A549 (cell line): ENCODE results near the gene REM2. TPM values are rescaled to one million over a fixed set of nuclear protein-coding genes. Genes with fewer than 3 reads are reported as not detected.

ENCODE experiments used
- ATAC-seq, 2 experiments: fragments of 200-7000 bp in 1 of 2; fragments of >200 bp in 1 of 2; cut with Nextera tagmentation in 1 of 2; cut with Tn5 transposase in 1 of 2; 3 replicates each; pipeline versions ENCODE4 v1.8.0 to v1.9.1; 2018 to 2020; ENCODE audit warnings: mild to moderate bottlenecking in 1 of 2, moderate library complexity in 1 of 2
- CTCF ChIA-PET: fragments of 300-600 bp; sonication (Branson Sonifier 250); formaldehyde crosslinking; extraction: SDS; loops from one replicate; lab custom pipeline; 2021; ENCODE audit warnings: antibody characterized with exemption, inconsistent platforms; lab: Yijun Ruan, JAX
- POLR2A ChIA-PET: fragments of 350-600 bp; formaldehyde crosslinking; extraction: SDS; loops from one replicate; lab custom pipeline; 2021; ENCODE audit warnings: antibody characterized with exemption, inconsistent platforms; lab: Yijun Ruan, JAX
- DNase-seq, 2 experiments: peaks; one replicate each; pipeline versions ENCODE4 v3.0.0 to v3.0.0-alpha.2; 2011 to 2016; ENCODE audit warnings: low read depth in 1 of 2, low spot score in 1 of 2
- FAIRE-seq: peaks from 2 replicates; lab custom pipeline; 2011; peaks lifted over from hg19 to GRCh38; lab: Jason Lieb, UNC
- H3K27ac ChIP-seq, 2 experiments: fragments of >200 bp; sonication (Bioruptor Twin); formaldehyde crosslinking; 3 replicates each; pipeline ENCODE4 v1.5.1; 2016 to 2017
- H3K4me1 ChIP-seq: fragments of >200 bp; sonication (Bioruptor Twin); formaldehyde crosslinking; 3 replicates; pipeline ENCODE4 v1.6.1; 2016
- H3K4me2 ChIP-seq: fragments of >200 bp; sonication (Bioruptor Twin); formaldehyde crosslinking; 3 replicates; pipeline ENCODE4 v1.6.1; 2016
- H3K4me3 ChIP-seq: fragments of >200 bp; sonication (Bioruptor Twin); formaldehyde crosslinking; 3 replicates; pipeline ENCODE4 v1.5.1; 2016
- H3K9me3 ChIP-seq: fragments of >200 bp; sonication (Bioruptor Twin); formaldehyde crosslinking; 3 replicates; pipeline ENCODE4 v1.6.1; 2016
- BCL3 ChIP-seq: fragments of >200 bp; sonication (Bioruptor Twin); formaldehyde crosslinking; IDR thresholded peaks from 3 replicates; pipeline ENCODE4 v1.6.1; 2016
- BHLHE40 ChIP-seq: IDR thresholded peaks from 2 replicates; pipeline ENCODE4 v1.6.1; 2012; ENCODE audit warnings: low read depth, low read length, inconsistent platforms
- CEBPB ChIP-seq, 2 experiments: fragments of >200 bp in 1 of 2; sonication (Bioruptor Twin) in 1 of 2; formaldehyde crosslinking in 1 of 2; IDR thresholded peaks; 2 replicates each; pipeline ENCODE4 v1.6.1; 2012 to 2016
- CHD4 ChIP-seq: fragments of 200-600 bp; sonication (generic); IDR thresholded peaks from 2 replicates; pipeline ENCODE4 v1.6.1; 2016; ENCODE audit warnings: antibody characterized with exemption, mild to moderate bottlenecking, borderline replicate concordance
- CTCF ChIP-seq: fragments of >200 bp; sonication (Bioruptor Twin); formaldehyde crosslinking; IDR thresholded peaks from 3 replicates; pipeline ENCODE4 v1.5.1; 2016
- E2F6 ChIP-seq: IDR thresholded peaks from 2 replicates; pipeline ENCODE4 v1.6.1; 2012; ENCODE audit warnings: low read depth, borderline replicate concordance
- ESRRA ChIP-seq: fragments of 150-350 bp; IDR thresholded peaks from 2 replicates; pipeline ENCODE4 v1.6.1; 2014; ENCODE audit warnings: mild to moderate bottlenecking, low read length, borderline replicate concordance
- HDAC2 ChIP-seq: fragments of 200-600 bp; sonication (generic); IDR thresholded peaks from 2 replicates; pipeline ENCODE4 v1.6.1; 2016
- HMGXB4 ChIP-seq: fragments of 250-450 bp; sonication (Bioruptor Pico); IDR thresholded peaks from 2 replicates; pipeline ENCODE4 v1.5.0; 2021; ENCODE audit warnings: mild to moderate bottlenecking, moderate library complexity, borderline replicate concordance
- HOXB13 ChIP-seq: fragments of 250-450 bp; sonication (Bioruptor Pico); IDR thresholded peaks from 2 replicates; pipeline ENCODE4 v1.5.0; 2020; ENCODE audit warnings: low read depth, mild to moderate bottlenecking, moderate library complexity
- KDM1A ChIP-seq: fragments of 200-600 bp; sonication (generic); IDR thresholded peaks from 2 replicates; pipeline ENCODE4 v1.6.1; 2016; ENCODE audit warnings: low read depth, mild to moderate bottlenecking
- KDM5A ChIP-seq: fragments of 200-600 bp; sonication (generic); IDR thresholded peaks from 2 replicates; pipeline ENCODE4 v1.6.1; 2016; ENCODE audit warnings: antibody characterized with exemption, mild to moderate bottlenecking
- MAFK ChIP-seq: fragments of 450-650 bp; IDR thresholded peaks from 2 replicates; pipeline ENCODE4 v1.6.1; 2014; ENCODE audit not compliant: partially characterized antibody
- MAZ ChIP-seq: fragments of 150-350 bp; IDR thresholded peaks from 2 replicates; pipeline ENCODE4 v1.6.1; 2014; ENCODE audit warnings: antibody characterized with exemption, low read depth, low read length, borderline replicate concordance
- MYC ChIP-seq: IDR thresholded peaks from 2 replicates; pipeline ENCODE4 v1.6.1; 2012; ENCODE audit warnings: mild to moderate bottlenecking, inconsistent platforms, low read length, improper control_type of control experiment, borderline replicate concordance
- NFE2L2 ChIP-seq: fragments of 150-350 bp; conservative IDR thresholded peaks from 2 replicates; pipeline ENCODE4 v1.6.1; 2014; ENCODE audit warnings: low read length
- NPAS2 ChIP-seq: fragments of 250-450 bp; sonication (Bioruptor Pico); IDR thresholded peaks from 2 replicates; pipeline ENCODE4 v1.8.0; 2022; ENCODE audit warnings: mild to moderate bottlenecking, moderate library complexity, borderline replicate concordance
- PBX3 ChIP-seq: IDR thresholded peaks from 2 replicates; pipeline ENCODE4 v1.6.1; 2012
- PHF8 ChIP-seq: fragments of 200-600 bp; sonication (generic); IDR thresholded peaks from 2 replicates; pipeline ENCODE4 v1.6.1; 2016; ENCODE audit warnings: low read depth, mild to moderate bottlenecking, antibody characterized with exemption, moderate library complexity, borderline replicate concordance
- RCOR1 ChIP-seq: fragments of 150-350 bp; IDR thresholded peaks from 2 replicates; pipeline ENCODE4 v1.6.1; 2014; ENCODE audit warnings: antibody characterized with exemption, low read length, low read depth
- REST ChIP-seq: fragments of 200-600 bp; sonication (generic); IDR thresholded peaks from 2 replicates; pipeline ENCODE4 v1.6.1; 2016; ENCODE audit warnings: antibody characterized with exemption, mild to moderate bottlenecking, moderate library complexity
- RNF2 ChIP-seq: fragments of 200-600 bp; sonication (generic); IDR thresholded peaks from 2 replicates; pipeline ENCODE4 v1.6.1; 2016; ENCODE audit warnings: low read depth, mild to moderate bottlenecking, antibody characterized with exemption, moderate library complexity, borderline replicate concordance
- SREBF2 ChIP-seq: fragments of 450-650 bp; IDR thresholded peaks from 2 replicates; pipeline ENCODE4 v1.6.1; 2014; ENCODE audit warnings: mild to moderate bottlenecking, moderate library complexity
- TFCP2L1 ChIP-seq: fragments of 250-450 bp; sonication (Bioruptor Pico); IDR thresholded peaks from 2 replicates; pipeline ENCODE4 v1.5.0; 2021; ENCODE audit warnings: mild to moderate bottlenecking
- TP53 ChIP-seq: fragments of 250-450 bp; sonication (Bioruptor Pico); IDR thresholded peaks from 2 replicates; pipeline ENCODE4 v1.5.0; 2021; ENCODE audit warnings: mild to moderate bottlenecking, moderate library complexity
- USF2 ChIP-seq: fragments of 450-650 bp; IDR thresholded peaks from 2 replicates; pipeline ENCODE4 v1.6.1; 2014; ENCODE audit warnings: antibody characterized with exemption
- ZSCAN20 ChIP-seq: fragments of 250-450 bp; sonication (Bioruptor Pico); IDR thresholded peaks from 2 replicates; pipeline ENCODE4 v1.8.0; 2022; ENCODE audit warnings: mild to moderate bottlenecking, moderate library complexity
- WGBS: methylation state at CpG from one replicate; pipeline ENCODE4 v1.1.6; 2017; ENCODE audit errors: missing lambda C conversion rate; 5-methylcytosine and 5-hydroxymethylcytosine counted together
- polyA plus RNA-seq, 4 experiments: library from polyadenylated mRNA; depleted of rRNA in 3 of 4; stranded (reverse); fragments of >200 nt; fragmentation: RNase III in 1 of 4; extraction: RNeasy Plus Mini Kit Qiagen cat#74134 plus additional on column Dnase treatment in 1 of 4; gene quantifications; 2 replicates in 3 of 4; 3 replicates in 1 of 4; pipeline ENCODE4 v1.2.3, GENCODE V29; 2011 to 2017

Gene REM2
- polyA plus RNA-seq, 2 of the 4 experiments (the other 2 are of a cell fraction): 0.23 to 0.31 TPM

- POLR2A ChIA-PET: interaction anchor here (0.6 to 3.8 kb wide), 16 partner anchors 10 to 340 kb away, joined by 3 to 51 read pairs (median 6); partner anchors contain the start of genes ACIN1, AJUBA, C14orf119 and CDH24
- WGBS: 1% methylated on average over 46 of the region's 51 CpGs
- CTCF ChIA-PET: interaction anchor here (0.6 to 4.5 kb wide), 43 partner anchors 9 to 383 kb away, joined by 3 to 83 read pairs (median 5); partner anchors contain the start of genes AJUBA, CDH24, HAUS4 and OXA1L
- H3K27ac ChIP-seq: peak within 1 kb of the TSS; percentile 82 to 90
- ATAC-seq (peak; percentile 95 to 97), FAIRE-seq (peak; percentile 73), DNase-seq (peak; percentile 98 to 99)
- H3K9me3 ChIP-seq: no peaks in the 10 kb centered on the region
- H3K4me3 ChIP-seq: peak within 1 kb of the TSS; percentile 73
- peaks cover 22% of the 10 kb centered on the region for H3K4me1 ChIP-seq
- H3K4me2 ChIP-seq: peak within 1 kb of the TSS; percentile 95
- TF ChIP-seq CHD4 (no peak), BCL3 (peak; percentile 83; the same call in 2 of the 3 replicates), CEBPB (IDR thresholded peaks at IDR 0.05) (peak; percentile 28 to 78; a peak in 2 of 4 replicates), NFE2L2 (no peak), MYC (peak; percentile 85), REST (no peak), HMGXB4 (no peak), MAZ (no peak; the same call in 1 of the 2 replicates), NPAS2 (CRISPR knock-in tag) (no peak), PBX3 (peak; percentile 32; the same call in 1 of the 2 replicates), TP53 (0 out of 2 replicates have a peak, but pooled peaks have one; percentile 5), BHLHE40 (no peak), ESRRA (no peak), CTCF (no peak), ZSCAN20 (CRISPR knock-in tag) (no peak), HOXB13 (CRISPR knock-in tag) (no peak), SREBF2 (peak; percentile 92), KDM1A (no peak), PHF8 (peak; percentile 99), TFCP2L1 (no peak), RNF2 (no peak), KDM5A (peak; percentile 84), HDAC2 (no peak), MAFK (no peak), USF2 (no peak), E2F6 (no peak), RCOR1 (no peak)
Observed at GRCh38 chr14:22929104-22929960, 46.3 kb downstream of the REM2 start, which contains the start of gene PRMT5. Gene PRMT5 (minus strand): TSS chr14:22929376. CDS start chr14:22929361, 15 bp downstream.
